HTR-8/SVneo (cell line): ENCODE data around the gene PRKAG3.
"Not testable (repeated sequence)": the region's sequence is repeated elsewhere in the genome, so short reads cannot be mapped to it uniquely, and the experiment has no call there.

Source experiments
- DNase-seq: peaks from one replicate; pipeline ENCODE4 v3.0.0; 2011; ENCODE audit warnings: low spot score, mixed read lengths; ENCODE audit not compliant: insufficient read length
- FAIRE-seq: peaks from 2 replicates; lab custom pipeline; 2011; peaks lifted over from hg19 to GRCh38; lab: Jason Lieb, UNC

PRKAG3 gene

GRCh38 chr2:218849721-218850120 is 18.1 kb upstream of the PRKAG3 start:
- DNase-seq, result no peak
- FAIRE-seq, result no peak

GRCh38 chr2:218846963-218847362 is 15.4 kb upstream of the PRKAG3 start:
- not testable (repeated sequence) for FAIRE-seq, DNase-seq

GRCh38 chr2:218844334-218844733 is 12.7 kb upstream of the PRKAG3 start:
- FAIRE-seq, DNase-seq: not testable (repeated sequence)

- FAIRE-seq (no peak), DNase-seq (no peak)
These were observed 8.3 kb upstream of the PRKAG3 start for GRCh38 chr2:218839888-218840287.

GRCh38 chr2:218839430-218839829 is 7.8 kb upstream of the PRKAG3 start:
- no peak for FAIRE-seq
- DNase-seq, result no peak

- FAIRE-seq (no peak), DNase-seq (no peak)
These were observed 5.9 kb upstream of the PRKAG3 start for GRCh38 chr2:218837495-218837894.

GRCh38 chr2:218834685-218835084 is 3.1 kb upstream of the PRKAG3 start:
- no peak for DNase-seq
- no peak for FAIRE-seq

- DNase-seq (no peak), FAIRE-seq (no peak)
These were observed 1.5 kb upstream of the PRKAG3 start for GRCh38 chr2:218833023-218833609.

GRCh38 chr2:218832520-218832919 is 917 bp upstream of the PRKAG3 start:
- FAIRE-seq, result peak; percentile 69
- DNase-seq, result peak; percentile 44

GRCh38 chr2:218832081-218832480 is 478 bp upstream of the PRKAG3 start:
- no peak for DNase-seq
- no peak for FAIRE-seq

- no peak for FAIRE-seq
- DNase-seq, result no peak
These were observed 887 bp downstream of the PRKAG3 start for GRCh38 chr2:218830526-218831306.

- no peak for FAIRE-seq
- no peak for DNase-seq
These were observed 1.6 kb downstream of the PRKAG3 start for GRCh38 chr2:218829868-218830451.

GRCh38 chr2:218828477-218828778 is 3.2 kb downstream of the PRKAG3 start:
- no peak for DNase-seq
- FAIRE-seq, result no peak

GRCh38 chr2:218827701-218828476 is 3.7 kb downstream of the PRKAG3 start:
- FAIRE-seq, result no peak
- no peak for DNase-seq

GRCh38 chr2:218826791-218827190 is 4.8 kb downstream of the PRKAG3 start:
- no peak for DNase-seq
- FAIRE-seq, result no peak

- FAIRE-seq (no peak), DNase-seq (no peak)
These were observed 7.6 kb downstream of the PRKAG3 start for GRCh38 chr2:218824004-218824403.

- DNase-seq (no peak), FAIRE-seq (no peak)
These were observed 8.3 kb downstream of the PRKAG3 start for GRCh38 chr2:218823196-218823855.

GRCh38 chr2:218822622-218823021 is 9.0 kb downstream of the PRKAG3 start:
- DNase-seq, result no peak
- FAIRE-seq, result no peak

GRCh38 chr2:218821605-218822211 is 9.9 kb downstream of the PRKAG3 start:
- DNase-seq (no peak), FAIRE-seq (no peak)
